ENCODE results near the gene MAK.
"Not testable (repeated sequence)": the region's sequence is repeated elsewhere in the genome, so short reads cannot be mapped to it uniquely, and the experiment has no call there.

Gene MAK

GRCh38 chr6:10725716-10726115, 112.6 kb downstream of the MAK start:
- no peak for DNase-seq (ENCODE audit: low spot score)

DNA sequence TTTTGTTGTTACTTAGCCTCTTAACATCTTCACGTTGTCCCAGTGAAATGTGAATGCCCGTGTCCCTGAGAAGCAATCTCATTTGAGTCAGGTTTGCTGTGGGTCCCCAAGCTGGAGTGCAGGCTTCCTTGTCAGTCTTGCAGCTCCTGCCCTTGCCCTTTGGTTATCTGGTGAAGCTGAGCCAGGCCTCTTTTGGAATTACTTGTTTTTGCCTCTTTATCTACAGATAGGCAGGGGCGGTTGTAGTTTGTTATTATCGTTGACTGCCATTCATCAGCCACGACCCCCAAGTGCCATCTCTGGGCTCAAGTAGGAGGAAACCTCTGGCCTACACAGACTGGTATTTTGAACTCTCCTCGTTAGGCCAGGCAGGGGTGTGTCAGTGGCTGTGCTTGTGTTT, 113.3 kb downstream of the MAK start:
- DNase-seq (ENCODE audit: low spot score): no peak

- peak; percentile 4 for DNase-seq (ENCODE audit: low spot score)
Observed at GRCh38 chr6:10723567-10723881, 114.8 kb downstream of the MAK start.

DNA sequence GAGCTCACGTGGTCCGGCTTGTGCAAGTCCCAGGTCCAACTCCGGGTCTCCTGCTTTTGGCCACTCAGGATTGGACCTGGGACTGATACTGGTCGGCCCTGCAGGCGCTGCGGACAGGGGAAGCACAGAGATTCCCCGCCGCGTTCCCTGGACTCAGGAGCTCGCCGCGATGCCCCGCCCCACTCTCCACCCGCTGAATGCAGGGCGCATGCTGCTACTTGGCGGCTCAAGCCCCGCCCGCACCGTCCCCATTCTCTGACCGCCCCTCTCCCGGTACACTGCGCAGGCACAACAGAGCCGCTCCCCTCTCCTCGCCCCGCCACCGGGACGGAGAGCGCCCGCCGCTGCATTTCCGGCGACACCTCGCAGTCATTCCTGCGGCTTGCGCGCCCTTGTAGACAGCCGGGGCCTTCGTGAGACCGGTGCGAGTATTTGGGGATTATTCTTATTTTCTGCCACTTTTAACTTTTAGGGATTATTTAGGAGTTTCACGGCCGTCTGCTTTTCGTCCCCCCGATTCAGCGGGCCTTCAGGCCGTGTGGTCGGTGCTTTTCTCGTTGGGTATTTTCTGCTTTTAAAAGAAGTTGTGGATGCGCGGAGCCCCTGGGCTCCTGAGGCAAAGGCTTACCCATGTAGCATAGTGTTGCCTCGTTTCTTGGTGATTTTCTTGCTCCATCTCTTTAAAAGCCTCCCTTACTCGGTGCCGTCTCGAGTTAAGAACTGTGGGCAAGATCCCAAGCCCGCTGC, 115.3 kb downstream of the MAK start, which contains the start of gene TMEM14C:
Gene TMEM14C (plus strand): TSS at position 251 of the 747 bp plus-strand sequence. CDS start 1,544 bp downstream, outside the sequence.
- DNase-seq (ENCODE audit: low spot score): peak; percentile 99

- DNase-seq (ENCODE audit: low spot score): no peak
Observed at GRCh38 chr6:10722570-10722819, 115.8 kb downstream of the MAK start.

DNA sequence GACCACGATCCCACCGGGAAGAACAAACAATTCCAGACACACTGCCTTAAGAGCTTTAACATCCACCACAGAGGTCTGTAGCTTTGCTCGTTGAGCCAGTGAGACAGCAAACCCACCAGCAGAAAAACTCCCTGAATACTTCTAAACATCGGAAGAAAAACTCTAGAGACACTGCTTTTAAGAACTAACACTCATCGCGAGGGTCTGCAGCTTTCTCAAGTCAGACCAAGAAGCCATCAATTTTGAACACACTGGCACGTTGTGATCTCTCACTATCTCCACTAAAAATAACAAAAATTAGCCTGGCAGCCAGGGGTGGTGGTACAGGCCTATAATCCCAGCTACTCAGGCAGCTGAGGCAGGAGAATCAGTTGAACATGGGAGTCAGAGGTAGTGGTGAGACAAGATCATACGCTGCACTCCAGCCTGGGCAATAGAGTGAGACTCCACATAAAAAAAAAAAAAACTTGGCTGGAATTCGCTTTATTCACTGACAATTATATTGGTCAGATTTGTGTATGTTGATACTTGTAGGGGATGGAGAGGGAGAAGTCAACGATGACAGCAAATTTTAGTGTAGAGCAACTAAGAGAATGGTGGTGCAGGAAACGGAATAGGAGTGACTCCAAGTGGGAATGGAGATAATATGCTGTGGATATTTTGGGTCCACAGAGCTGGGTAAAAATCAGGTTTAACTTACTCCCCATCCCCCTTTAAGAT, 116.3 kb downstream of the MAK start:
- no peak for DNase-seq (ENCODE audit: low spot score)

DNA sequence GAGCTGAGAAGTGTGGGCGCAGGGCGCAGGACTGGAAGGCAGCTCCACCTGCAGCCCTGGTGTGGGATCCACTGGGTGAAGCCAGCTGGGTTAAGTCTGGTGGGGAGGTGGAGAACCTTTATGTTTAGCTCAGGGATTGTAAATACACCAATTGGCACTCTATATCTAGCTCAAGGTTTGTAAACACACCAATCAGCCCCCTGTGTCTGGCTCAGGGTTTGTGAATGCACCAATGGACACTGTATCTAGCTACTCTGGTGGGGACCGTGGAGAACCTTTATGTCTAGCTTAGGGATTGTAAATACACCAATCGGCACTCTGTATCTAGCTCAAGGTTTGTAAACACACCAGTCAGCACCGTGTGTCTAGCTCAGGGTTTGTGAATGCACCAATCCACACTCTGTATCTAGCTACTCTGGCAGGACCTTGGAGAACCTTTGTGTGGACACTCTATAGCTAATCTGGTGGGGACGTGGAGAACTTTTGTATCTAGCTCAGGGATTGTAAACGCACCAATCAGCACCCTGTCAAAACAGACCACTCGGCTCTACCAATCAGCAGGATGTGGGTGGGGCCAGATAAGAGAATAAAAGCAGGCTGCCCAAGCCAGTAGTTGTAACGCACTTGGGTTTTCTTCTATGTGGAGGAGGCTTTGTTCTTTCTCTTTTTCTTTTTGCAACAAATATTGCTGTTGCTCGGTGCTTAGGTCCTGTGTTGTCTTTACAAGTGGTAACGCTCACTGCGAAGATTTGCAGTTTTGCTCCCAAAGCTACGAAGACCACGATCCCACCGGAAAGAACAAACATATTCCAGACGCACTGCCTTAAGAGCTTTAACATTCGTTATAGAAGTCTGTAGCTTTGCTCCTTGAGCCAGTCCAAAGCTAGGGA, 117.1 kb downstream of the MAK start:
- not testable (repeated sequence) for DNase-seq (ENCODE audit: low spot score)

DNA sequence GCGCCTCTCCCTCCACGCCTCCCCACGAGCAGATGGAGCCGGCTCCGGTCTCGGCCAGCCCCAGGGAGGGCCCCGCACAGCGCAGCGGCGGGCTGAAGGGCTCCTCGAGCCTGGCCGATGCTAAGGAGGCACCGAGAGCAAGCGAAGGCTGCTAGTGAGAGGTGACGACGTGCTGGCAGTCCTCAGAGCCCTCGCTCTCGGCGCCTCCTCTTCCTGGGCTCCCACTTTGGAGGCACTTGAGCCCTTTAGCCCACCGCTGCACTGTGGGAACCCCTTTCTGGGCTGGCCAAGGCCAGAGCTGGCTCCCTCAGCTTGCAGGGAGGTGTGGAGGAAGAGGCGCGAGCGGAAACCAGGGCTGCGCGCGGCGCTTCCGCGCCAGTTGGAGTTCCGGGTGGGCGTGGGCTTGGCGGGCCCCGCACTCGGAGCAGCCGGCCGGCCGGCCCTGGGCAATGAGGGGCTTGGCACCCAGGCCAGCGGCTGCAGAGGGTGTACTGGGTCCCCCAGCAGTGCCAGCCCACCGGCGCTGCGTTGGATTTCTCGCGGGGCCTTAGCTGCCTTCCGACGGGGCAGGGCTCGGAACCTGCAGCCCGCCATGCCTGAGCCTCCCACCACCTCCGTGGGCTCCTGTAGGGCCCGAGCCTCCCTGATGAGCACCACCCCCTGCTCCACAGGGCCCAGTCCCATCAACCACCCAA, 117.9 kb downstream of the MAK start:
- no peak for DNase-seq (ENCODE audit: low spot score)

- no peak for DNase-seq (ENCODE audit: low spot score)
Observed at GRCh38 chr6:10719964-10720264, 118.4 kb downstream of the MAK start.

GRCh38 chr6:10719296-10719963, 118.9 kb downstream of the MAK start:
- DNase-seq (ENCODE audit: low spot score): no peak

GRCh38 chr6:10713962-10714361, 124.4 kb downstream of the MAK start:
- DNase-seq (ENCODE audit: low spot score): no peak
